ENCODE results near the gene TMEM209. TPM values are rescaled to one million over a fixed set of nuclear protein-coding genes. Genes with fewer than 3 reads are reported as not detected.
A peak's percentile ranks its signal among the peaks of the same experiment; 100 is the strongest.
"Not testable (repeated sequence)": the region's sequence is repeated elsewhere in the genome, so short reads cannot be mapped to it uniquely, and the experiment has no call there.

Gene TMEM209
- polyA plus RNA-seq, 3 donors from 2014 or later: 21.6 to 41.1 (median 39.9) TPM

DNA sequence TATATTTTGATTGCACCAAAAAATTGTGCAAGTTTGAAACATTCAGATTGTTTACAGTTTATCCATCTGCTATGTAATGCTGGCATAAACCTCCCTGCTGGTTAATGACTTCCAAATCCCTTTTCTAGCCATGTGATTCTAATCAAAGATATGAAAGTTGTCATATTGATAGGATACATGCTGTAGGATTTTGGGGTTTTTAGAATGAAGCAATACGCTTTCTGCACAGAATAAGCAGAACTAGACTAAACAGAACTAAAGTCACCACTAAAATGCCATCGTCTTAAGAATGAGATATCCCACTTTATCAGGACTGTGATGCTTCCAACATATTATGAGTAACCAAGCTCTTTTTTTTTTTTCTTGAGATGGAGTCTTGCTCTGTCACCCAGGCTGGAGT, 3.3 kb upstream of the TMEM209 start:
- H3K4me1 Mint-ChIP-seq: peaks cover 13 to 23% of the 10 kb centered on the region in 2 donors
- no peak for DNase-seq
- no peak overlapping the region for H3K4me3 Mint-ChIP-seq
- no peaks in the 10 kb centered on the region for H3K9me3 Mint-ChIP-seq
- H3K27ac Mint-ChIP-seq: no peak overlapping the region
- H3K36me3 Mint-ChIP-seq: peaks cover 0 to 5% (median 0%) of the 10 kb centered on the region in 3 donors
- peaks cover 4 to 12% (median 8%) of the 10 kb centered on the region in 3 donors for H3K27me3 Mint-ChIP-seq (ENCODE audit: low read depth in 3 of 3)

DNA sequence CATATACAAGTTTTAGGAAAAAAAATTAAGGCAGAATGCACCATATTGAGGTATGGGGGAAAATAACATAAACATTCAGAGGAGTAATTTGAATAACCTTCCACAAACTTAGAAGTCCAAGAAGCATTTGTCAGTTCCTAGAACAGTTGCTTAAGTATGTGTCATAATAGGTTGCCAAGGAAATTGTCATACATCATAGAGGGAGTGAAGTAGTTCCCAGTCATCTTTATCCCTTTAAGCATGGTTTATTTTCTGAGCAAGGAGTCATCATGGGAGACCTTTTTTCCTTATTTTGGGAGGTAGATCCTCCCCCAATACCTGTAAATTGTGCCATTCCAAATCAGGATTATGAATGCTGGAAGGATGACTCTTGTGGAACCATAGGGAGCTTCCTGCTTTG, 2.4 kb upstream of the TMEM209 start, which contains the start of gene SSMEM1:
SSMEM1 (plus strand) TSS at position 219 of the 400 bp plus-strand sequence; CDS start at position 270, 51 bp downstream.
- Mint-ChIP-seq H3K4me1 (peaks cover 13 to 29% of the 10 kb centered on the region in 2 donors), H3K27me3 (ENCODE audit: low read depth in 3 of 3) (peaks cover 4 to 12% (median 8%) of the 10 kb centered on the region in 3 donors), H3K9me3 (no peaks in the 10 kb centered on the region), H3K36me3 (peaks cover 5 to 9% (median 6%) of the 10 kb centered on the region in 3 donors), H3K27ac (peak within 1 kb of the TSS in 1 of 6 donors; percentile 3), H3K4me3 (peak within 1 kb of the TSS in 2 of 5 donors; percentile 38 to 68)
- no peak for DNase-seq

DNA sequence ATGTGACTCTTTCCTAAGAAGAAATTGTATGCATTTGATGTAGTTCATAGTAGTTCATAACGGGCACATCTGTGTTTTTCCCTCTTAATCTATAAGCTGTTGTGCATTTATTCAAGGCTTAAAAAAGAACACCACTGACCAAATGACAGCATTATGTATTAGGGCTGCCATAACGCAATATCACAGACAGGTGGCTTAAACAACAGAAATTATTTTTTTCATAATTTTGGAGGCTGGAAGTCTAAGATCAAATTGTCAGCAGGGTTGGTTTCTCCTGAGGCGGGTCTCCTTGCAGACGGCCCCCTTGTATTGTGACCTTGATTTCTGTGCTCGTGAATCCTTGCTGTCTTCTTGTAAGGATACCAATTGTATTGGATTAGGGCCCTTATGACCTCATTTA, 1.8 kb upstream of the TMEM209 start:
- no peak for DNase-seq
- Mint-ChIP-seq H3K9me3 (no peaks in the 10 kb centered on the region), H3K4me3 (peak overlapping the region in 2 of 5 donors; percentile 38 to 68), H3K4me1 (peaks cover 13 to 29% of the 10 kb centered on the region in 2 donors), H3K27me3 (ENCODE audit: low read depth in 3 of 3) (peaks cover 4 to 12% (median 8%) of the 10 kb centered on the region in 3 donors), H3K36me3 (peaks cover 6 to 14% (median 10%) of the 10 kb centered on the region in 3 donors), H3K27ac (no peak overlapping the region)

DNA sequence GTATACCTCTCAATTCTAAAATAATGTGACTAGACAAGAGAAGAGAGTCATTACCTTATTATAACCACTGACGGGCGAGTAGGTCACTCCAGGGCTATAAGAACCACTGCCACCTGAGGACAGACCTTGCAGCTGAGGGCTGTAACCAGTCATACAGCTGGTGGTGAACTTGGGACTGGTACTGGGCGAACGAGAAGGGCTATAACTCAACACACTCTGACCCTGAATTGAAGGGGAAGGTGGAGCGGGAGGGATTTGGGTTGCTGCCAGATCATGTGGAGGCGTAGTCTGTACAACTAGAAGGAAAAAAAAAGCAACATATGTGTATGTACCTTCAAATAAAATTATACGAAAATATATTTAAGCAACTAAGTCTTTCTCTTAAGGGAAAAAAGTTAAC, 3.4 kb downstream of the TMEM209 start:
- DNase-seq: no peak
- Mint-ChIP-seq H3K36me3 (peaks cover 19 to 33% (median 19%) of the 10 kb centered on the region in 3 donors), H3K9me3 (no peaks in the 10 kb centered on the region), H3K4me1 (peaks cover 13 to 47% of the 10 kb centered on the region in 2 donors), H3K27ac (peak overlapping the region in 1 of 6 donors; percentile 5), H3K27me3 (ENCODE audit: low read depth in 3 of 3) (peaks cover 4 to 12% (median 5%) of the 10 kb centered on the region in 3 donors), H3K4me3 (no peak overlapping the region)

DNA sequence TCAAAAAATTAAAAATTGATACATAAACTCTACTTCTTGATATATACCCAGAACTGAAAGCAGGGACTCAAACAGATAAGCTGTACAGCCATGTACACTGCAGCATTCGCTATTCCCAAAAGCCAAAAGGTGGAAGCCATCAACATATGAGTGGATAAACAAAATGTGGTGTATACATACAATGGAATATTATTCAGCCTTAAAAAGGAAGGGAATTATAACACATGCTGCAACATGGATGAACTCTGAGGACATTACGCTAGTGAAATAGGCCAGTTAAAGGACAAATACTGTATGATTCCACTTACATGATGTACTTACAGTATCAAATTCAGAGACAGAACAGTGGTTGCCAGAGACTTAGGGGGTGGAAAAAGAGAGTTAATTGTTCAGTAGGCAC, 8.1 kb downstream of the TMEM209 start:
- Mint-ChIP-seq H3K36me3 (peaks cover 17 to 35% (median 21%) of the 10 kb centered on the region in 3 donors), H3K27me3 (ENCODE audit: low read depth in 3 of 3) (peaks cover 0 to 1% (median 0%) of the 10 kb centered on the region in 3 donors), H3K4me3 (no peak overlapping the region), H3K4me1 (peaks cover 0 to 18% of the 10 kb centered on the region in 2 donors), H3K27ac (no peak overlapping the region), H3K9me3 (no peaks in the 10 kb centered on the region)
- DNase-seq: no peak

DNA sequence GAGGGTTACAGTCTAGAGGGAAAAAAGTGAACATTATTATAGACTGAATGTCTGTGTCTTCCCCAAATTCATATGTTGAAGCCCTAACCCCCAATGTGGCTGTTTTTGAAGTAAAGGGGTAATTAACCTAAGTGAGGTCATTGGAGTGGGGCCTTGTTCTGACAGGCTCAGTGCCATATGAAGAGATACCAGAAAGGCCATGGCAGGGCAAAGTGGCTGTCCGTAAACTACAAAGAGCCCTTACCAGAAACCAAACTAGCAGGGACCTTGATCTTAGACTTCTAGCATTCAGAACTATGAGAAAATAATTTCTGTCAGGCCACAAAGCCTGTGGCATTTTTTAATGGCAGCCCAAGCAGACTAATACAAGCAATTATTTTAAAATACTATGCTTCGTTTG, 8.7 kb downstream of the TMEM209 start:
- no peak for DNase-seq
- peaks cover 0 to 1% (median 0%) of the 10 kb centered on the region in 3 donors for H3K27me3 Mint-ChIP-seq (ENCODE audit: low read depth in 3 of 3)
- H3K4me1 Mint-ChIP-seq: peaks cover 0 to 12% of the 10 kb centered on the region in 2 donors
- H3K36me3 Mint-ChIP-seq: peaks cover 12 to 30% (median 17%) of the 10 kb centered on the region in 3 donors
- no peak overlapping the region for H3K27ac Mint-ChIP-seq
- H3K4me3 Mint-ChIP-seq: no peak overlapping the region
- H3K9me3 Mint-ChIP-seq: no peaks in the 10 kb centered on the region

DNA sequence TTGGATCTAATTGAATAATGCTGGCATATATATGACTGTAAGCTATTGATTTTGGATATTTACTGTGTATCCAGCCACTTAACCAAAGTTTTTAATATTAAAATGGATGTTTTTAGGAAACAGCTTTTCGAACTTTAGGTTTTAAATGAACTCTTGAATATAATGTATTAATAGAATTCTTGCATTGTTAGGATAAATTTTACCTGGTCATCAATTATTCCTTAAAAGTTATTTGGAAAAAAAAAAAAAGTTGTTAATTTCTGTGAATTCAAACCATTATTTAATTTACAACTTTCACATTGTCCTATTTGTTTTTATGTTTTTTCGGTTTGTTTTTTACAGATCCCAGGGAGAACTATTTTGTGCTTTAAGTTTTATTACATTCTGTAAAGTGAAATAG, 9.8 kb downstream of the TMEM209 start:
- Mint-ChIP-seq H3K4me3 (no peak overlapping the region), H3K27me3 (ENCODE audit: low read depth in 3 of 3) (peaks cover 0 to 1% (median 0%) of the 10 kb centered on the region in 3 donors), H3K4me1 (peaks cover 0 to 12% of the 10 kb centered on the region in 2 donors), H3K36me3 (peaks cover 8 to 29% (median 17%) of the 10 kb centered on the region in 3 donors), H3K9me3 (no peaks in the 10 kb centered on the region), H3K27ac (no peak overlapping the region)
- DNase-seq: no peak

DNA sequence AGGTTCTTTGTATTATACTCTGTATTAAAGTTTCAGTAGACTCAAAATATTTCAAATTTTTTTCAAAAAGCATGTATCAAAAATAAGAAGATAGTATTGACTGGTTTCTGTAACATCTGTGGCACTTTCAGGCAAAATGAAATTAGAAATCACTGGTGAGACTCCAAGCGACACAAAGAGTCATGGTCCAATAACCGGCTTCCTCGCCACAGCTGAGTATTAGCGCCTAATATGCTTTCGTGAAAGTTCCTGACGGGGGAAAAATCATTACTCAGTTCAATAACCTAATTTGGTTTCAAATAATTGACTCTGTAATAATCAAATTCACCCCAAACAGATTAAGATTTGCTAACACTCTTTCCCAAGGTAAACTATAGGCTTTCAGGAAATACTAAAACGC, 13.4 kb downstream of the TMEM209 start:
- Mint-ChIP-seq H3K27ac (no peak overlapping the region), H3K4me3 (no peak overlapping the region), H3K36me3 (peaks cover 13 to 28% (median 18%) of the 10 kb centered on the region in 3 donors), H3K9me3 (no peaks in the 10 kb centered on the region), H3K27me3 (ENCODE audit: low read depth in 3 of 3) (no peaks in the 10 kb centered on the region), H3K4me1 (no peaks in the 10 kb centered on the region)
- DNase-seq: no peak

DNA sequence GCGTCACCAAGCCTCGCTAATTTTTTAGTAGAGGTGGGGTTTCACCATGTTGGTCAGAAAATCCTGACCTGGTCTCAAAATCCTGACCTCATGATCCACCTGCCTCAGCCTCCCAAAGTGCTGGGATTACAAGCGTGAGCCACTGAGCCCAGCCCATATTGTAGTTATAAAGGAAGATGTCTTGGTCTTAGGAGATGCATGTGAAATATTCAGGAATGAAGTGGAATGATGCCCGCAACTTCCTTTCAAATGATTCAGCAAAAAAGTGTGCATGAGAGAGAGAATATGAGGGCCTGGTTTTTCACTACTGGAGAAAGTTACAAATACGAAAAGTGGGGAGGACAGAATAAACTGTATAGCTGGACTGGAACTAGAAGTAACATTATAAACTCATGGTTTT, 15.9 kb downstream of the TMEM209 start:
- H3K4me3 Mint-ChIP-seq: no peak overlapping the region
- H3K4me1 Mint-ChIP-seq: peaks cover 0 to 1% of the 10 kb centered on the region in 2 donors
- H3K27ac Mint-ChIP-seq: no peak overlapping the region
- DNase-seq: no peak
- no peaks in the 10 kb centered on the region for H3K9me3 Mint-ChIP-seq
- H3K27me3 Mint-ChIP-seq (ENCODE audit: low read depth in 3 of 3): no peaks in the 10 kb centered on the region
- H3K36me3 Mint-ChIP-seq: peaks cover 17 to 22% (median 20%) of the 10 kb centered on the region in 3 donors

DNA sequence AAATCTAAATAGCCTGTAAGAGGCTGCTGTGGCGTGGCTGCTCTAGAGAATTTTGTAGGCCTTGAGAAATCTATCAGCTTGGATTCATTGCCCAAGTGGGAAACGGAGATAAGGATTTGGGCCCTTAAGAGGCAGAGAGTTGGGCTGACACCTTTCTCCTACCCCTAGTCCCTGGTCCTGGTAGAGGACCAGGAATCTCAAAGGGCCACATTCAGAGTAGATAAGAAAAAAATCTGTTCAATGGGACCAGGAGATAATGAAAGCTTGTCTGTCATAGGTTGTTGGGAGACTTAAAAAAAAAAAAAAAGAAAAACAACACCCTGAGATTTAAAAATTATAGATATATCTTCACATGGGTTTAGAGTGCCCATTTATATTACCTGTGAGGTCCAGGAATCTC, 17.8 kb downstream of the TMEM209 start:
- DNase-seq: no peak
- H3K27me3 Mint-ChIP-seq (ENCODE audit: low read depth in 3 of 3): no peaks in the 10 kb centered on the region
- no peak overlapping the region for H3K4me3 Mint-ChIP-seq
- no peak overlapping the region for H3K27ac Mint-ChIP-seq
- H3K36me3 Mint-ChIP-seq: peaks cover 10 to 33% (median 28%) of the 10 kb centered on the region in 3 donors
- H3K4me1 Mint-ChIP-seq: peaks cover 0 to 1% of the 10 kb centered on the region in 2 donors
- no peaks in the 10 kb centered on the region for H3K9me3 Mint-ChIP-seq

DNA sequence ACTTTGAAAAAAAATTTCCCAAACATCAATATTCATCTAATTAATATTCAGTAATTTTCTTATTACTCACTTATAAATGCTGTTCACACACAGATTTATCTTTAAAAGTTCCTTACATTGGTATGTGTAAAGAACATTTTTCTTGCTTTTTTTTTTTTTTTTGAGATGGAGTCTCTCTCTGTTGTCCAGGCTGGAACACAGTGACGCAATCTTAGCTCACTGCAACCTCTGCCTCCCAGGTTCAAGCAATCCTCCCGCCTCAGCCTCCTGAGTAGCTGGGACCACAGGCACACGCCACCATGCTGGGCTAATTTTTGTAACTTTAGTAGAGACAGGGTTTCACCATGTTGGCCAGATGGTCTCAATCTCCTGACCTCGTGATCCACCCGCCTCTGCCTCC, 20.9 kb downstream of the TMEM209 start:
- H3K27ac Mint-ChIP-seq; H3K9me3 Mint-ChIP-seq; H3K27me3 Mint-ChIP-seq (ENCODE audit: low read depth in 3 of 3); H3K4me1 Mint-ChIP-seq; DNase-seq; H3K4me3 Mint-ChIP-seq: not testable (repeated sequence)
- peaks cover 14 to 44% (median 23%) of the 10 kb centered on the region in 3 donors for H3K36me3 Mint-ChIP-seq

DNA sequence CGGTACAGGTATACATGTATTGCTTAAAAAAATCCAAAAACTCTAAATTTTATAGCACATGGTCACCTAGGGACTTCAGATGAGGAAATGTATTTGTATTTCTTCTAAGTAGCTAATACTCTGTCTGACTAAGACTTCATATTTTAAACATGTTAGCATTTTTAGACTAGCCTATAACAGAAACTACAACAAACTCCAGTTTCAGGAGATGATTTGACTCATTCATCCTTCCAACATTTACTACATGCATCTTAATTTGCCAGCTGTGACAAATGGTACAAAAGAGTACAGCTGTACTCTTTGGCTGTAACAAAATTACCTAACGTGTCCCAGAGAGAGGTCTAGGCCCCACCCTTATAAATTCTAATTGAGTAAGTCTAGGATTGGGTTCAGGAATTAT, 22.2 kb downstream of the TMEM209 start:
- Mint-ChIP-seq H3K4me3 (no peak overlapping the region), H3K27ac (no peak overlapping the region), H3K4me1 (peaks cover 0 to 1% of the 10 kb centered on the region in 2 donors), H3K9me3 (no peaks in the 10 kb centered on the region), H3K36me3 (peaks cover 19 to 51% (median 23%) of the 10 kb centered on the region in 3 donors), H3K27me3 (ENCODE audit: low read depth in 3 of 3) (no peaks in the 10 kb centered on the region)
- no peak for DNase-seq

DNA sequence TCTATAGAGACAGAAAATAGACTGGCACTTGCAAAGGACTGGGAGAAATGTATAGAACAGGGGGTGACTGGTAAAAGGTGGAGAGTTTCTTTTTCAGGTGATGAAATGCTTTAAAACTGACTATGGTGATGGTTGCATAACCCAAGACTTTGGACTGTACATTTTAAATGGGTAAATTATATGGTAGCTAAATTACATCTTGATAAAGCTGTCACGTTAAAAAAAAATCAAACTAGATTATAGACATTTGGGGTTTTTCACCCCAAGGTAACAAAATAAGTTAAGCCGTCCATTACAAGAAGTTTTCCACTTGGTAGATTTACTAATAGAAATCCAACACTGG, 24.0 kb downstream of the TMEM209 start:
- Mint-ChIP-seq H3K4me1 (no peaks in the 10 kb centered on the region), H3K4me3 (no peak overlapping the region), H3K9me3 (no peaks in the 10 kb centered on the region), H3K27ac (no peak overlapping the region), H3K36me3 (peaks cover 22 to 50% (median 24%) of the 10 kb centered on the region in 3 donors), H3K27me3 (ENCODE audit: low read depth in 3 of 3) (peaks cover 0 to 2% (median 0%) of the 10 kb centered on the region in 3 donors)
- no peak for DNase-seq

DNA sequence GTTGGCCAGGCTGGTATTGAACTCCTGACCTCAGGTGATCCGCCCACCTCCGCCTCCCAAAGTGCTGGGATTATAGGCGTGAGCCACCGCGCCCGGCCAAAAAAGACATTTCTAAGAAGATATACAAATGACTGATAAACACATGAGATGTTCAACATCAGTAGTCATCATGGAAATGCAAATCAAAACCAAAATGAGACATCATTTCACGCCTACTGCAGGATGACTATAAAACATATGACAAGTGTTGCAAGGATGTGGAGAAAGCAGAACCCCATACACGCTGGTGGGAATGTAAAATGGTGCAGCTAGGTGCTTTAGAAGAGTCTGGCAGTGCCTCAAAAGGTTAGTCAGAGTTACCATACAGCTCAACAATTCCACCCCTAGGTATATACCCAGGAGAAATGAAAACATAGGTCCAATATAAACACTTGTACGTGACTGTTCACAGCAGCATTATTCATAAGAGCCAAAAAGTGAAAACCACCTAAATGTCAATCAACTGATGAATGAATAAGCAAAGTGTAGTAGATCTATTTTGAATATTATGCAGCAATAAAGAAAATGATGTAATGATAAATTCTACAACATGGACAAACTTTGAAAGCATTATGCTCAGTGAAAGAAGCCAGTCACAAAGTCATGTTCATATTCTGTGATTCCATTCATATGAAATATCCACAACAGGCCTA, 24.5 kb downstream of the TMEM209 start:
- DNase-seq: no peak
- Mint-ChIP-seq H3K36me3 (peaks cover 22 to 50% (median 24%) of the 10 kb centered on the region in 3 donors), H3K27ac (no peak overlapping the region), H3K9me3 (no peaks in the 10 kb centered on the region), H3K4me1 (no peaks in the 10 kb centered on the region), H3K27me3 (ENCODE audit: low read depth in 3 of 3) (peaks cover 0 to 2% (median 0%) of the 10 kb centered on the region in 3 donors), H3K4me3 (no peak overlapping the region)

Measured in immature natural killer cell (primary cell).